AG09319 (cell line): ENCODE measurements around the gene SHROOM3.

Source experiments
- DNase-seq: peaks from one replicate; pipeline ENCODE4 v3.0.0-alpha.2; 2010; ENCODE audit warnings: low read depth; ENCODE audit errors: extremely low read depth
- CTCF ChIP-seq: IDR thresholded peaks from 2 replicates; pipeline ENCODE4 v1.5.1; 2011; ENCODE audit warnings: low read depth, mild to moderate bottlenecking, inconsistent platforms, low read length, moderate library complexity

The SHROOM3 gene

DNA sequence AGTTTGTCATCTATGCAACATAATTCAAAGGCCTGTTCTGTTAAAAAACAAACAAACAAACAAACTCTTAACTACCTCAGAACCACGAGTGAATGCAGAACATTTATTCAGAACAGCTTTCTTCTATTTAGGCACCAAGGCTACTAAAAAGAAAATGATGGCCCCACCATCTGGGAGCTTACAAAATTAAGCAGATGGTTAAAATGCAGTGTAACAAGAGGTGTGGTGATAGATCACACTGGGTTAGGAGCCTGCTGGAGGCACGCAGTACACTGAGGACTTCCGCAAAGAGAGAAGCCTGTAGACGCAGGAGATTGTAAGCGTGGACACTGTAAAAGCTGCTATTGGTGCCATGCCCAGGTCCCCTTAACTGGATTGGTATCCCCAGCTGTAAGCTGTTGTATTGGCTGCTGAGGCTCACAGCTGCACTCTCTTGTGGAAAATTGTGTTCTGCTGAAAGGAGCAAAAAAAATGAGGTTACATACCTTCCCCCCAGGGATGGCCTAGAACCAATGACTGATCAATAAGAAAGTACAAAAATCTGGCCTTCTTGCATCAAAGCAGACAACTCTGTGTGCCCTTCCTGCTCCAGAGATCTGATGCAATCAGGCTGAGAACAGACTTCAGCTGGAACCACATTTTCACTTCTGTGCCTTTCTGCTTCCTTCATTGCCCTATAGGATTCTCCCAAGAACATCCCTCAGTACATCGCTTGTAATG lies 60.0 kb downstream of the SHROOM3 start:
- no peak for TF ChIP-seq CTCF
- no peak for DNase-seq

DNA sequence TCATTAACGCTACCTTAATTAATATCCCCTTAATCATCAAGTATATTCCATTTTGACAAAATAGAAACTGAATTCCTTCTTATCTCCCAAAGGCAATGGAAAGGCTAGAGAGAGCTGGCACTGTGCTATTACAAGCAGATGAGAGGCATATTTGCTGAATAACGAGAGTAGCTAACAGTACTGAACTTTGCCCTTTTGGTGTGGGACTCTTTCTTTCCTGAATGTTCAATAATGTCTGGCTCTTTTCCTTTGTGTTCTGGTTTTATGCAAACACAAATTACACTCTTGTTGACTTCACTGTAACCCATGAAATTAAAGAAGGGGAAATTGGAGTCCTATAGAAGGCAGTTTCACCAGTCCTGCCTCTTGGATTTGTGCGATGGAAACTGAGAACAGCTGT lies 63.5 kb downstream of the SHROOM3 start:
- TF ChIP-seq CTCF = no peak
- no peak for DNase-seq

DNA sequence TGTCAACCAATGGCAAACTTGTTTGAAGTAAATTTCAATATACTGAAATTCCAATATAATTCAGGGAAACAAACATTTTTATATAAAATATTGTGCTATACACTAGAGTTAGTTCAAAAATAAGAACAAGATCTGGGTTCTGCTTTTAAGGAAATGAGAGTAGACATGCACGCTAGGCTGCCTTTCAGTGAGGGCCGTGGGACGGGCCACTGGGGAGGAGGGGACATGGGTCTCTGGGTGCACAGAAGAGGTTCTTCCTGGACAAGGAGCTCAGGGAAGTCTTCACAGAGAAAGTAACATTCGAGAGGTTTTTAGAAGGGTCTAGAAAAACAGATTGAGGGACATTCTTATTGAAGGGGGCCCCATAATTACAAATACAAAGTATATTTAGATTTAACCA lies 64.4 kb downstream of the SHROOM3 start:
- no peak for DNase-seq
- TF ChIP-seq CTCF = no peak

GRCh38 chr4:76502886-76503285 lies 67.9 kb downstream of the SHROOM3 start:
- no peak for DNase-seq
- TF ChIP-seq CTCF = no peak

- peak; percentile 61 for TF ChIP-seq CTCF
- peak; percentile 10 for DNase-seq
Observed at GRCh38 chr4:76504613-76505465, 69.8 kb downstream of the SHROOM3 start.

DNA sequence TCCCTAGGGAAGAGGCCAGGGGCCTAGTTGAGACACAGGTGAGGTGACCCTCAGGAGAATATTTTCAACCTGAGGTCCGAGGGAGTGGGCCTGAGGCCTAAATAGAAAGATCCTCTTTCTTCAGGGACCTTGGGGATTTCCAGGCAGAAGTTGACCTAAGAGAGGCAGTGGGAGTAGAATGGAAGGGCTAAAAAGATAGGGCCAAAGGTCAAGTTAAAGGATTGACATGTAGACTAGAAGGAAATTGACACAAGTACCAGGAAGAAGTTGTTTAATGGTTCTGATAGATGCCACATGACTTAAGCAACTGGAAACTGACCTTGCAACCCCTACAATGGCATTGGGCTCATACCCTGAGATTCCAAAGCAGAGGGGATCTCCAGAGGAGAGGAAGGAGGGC lies 76.9 kb downstream of the SHROOM3 start:
- no peak for DNase-seq
- TF ChIP-seq CTCF = no peak

DNA sequence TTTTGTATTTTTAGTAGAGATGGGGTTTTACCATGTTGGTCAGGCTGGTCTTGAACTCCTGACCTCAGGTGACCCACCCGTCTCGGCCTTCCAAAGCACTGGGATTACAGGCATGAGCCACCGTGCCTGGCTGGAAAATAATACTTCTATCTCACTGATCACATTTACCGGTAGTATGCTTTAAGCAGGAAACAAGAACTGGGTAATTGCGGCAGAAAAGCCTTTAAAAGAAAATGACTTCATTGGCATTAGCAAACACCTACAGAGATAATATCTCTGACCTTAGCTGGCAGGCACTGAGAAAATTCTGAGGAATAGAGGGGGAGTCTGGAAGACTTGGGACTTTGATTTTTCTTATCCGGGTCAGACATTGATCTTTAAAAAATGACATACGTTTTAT lies 78.5 kb downstream of the SHROOM3 start:
- TF ChIP-seq CTCF = no peak
- no peak for DNase-seq
